Body of pancreas (tissue), 4 donors: Measurements from ENCODE around the gene TRMT44.

Experiments
- CTCF ChIP-seq, 7 experiments: fragments of 450-650 bp in 4 of 7; fragments of 200-600 bp in 3 of 7; sonication (generic) in 3 of 7; IDR thresholded peaks; one replicate each; pipeline ENCODE4 v1.5.1; 2016 to 2019; ENCODE audit warnings: antibody characterized with exemption in 7 of 7
- POLR2A ChIP-seq, 3 donors: fragments of 450-650 bp; IDR thresholded peaks; one replicate each; pipeline ENCODE4 v1.6.1; 2016; ENCODE audit warnings: antibody characterized with exemption in 3 of 3, mild to moderate bottlenecking in 2 of 3

DNA sequence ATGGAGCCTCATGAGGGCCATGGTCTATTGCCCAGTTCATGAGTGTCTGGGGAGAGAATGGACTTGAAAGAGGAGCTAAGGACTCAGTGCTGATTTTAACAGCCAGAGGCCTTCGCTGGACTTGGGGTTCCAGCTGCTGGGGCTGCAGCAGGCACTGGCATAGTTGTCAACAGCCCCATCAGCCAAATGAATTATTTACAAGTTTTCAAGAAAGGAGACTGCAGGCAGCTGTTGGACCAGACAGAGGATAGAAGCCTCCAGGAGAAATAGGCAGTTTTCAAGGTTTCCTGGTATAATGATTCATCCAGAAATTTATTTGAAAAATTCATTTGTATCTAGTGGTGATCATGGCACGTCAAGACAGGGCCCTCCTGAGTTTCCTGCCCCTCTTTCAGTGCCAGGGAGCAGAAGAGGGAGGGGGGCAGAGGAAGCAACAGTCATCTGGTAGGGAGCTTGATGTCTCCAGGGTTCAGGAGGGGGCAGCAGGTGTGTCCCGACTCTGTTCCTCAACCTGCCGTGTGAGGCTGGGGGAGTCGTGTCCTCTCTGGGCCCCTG lies 76.5 kb downstream of the TRMT44 start:
- TF ChIP-seq CTCF (IDR thresholded peaks at IDR 0.05) (no peak), POLR2A (IDR thresholded peaks at IDR 0.05) (no peak)
